ENCODE data around the gene WWOX. TPM values are rescaled to one million over a fixed set of nuclear protein-coding genes. Genes with fewer than 3 reads are reported as not detected.

WWOX gene
- total and polyA plus RNA-seq, 2 of the 13 experiments (the other 11 are each of a cell fraction or from before 2014, with no cell fraction given), result 9.1 to 37.4 TPM

DNA sequence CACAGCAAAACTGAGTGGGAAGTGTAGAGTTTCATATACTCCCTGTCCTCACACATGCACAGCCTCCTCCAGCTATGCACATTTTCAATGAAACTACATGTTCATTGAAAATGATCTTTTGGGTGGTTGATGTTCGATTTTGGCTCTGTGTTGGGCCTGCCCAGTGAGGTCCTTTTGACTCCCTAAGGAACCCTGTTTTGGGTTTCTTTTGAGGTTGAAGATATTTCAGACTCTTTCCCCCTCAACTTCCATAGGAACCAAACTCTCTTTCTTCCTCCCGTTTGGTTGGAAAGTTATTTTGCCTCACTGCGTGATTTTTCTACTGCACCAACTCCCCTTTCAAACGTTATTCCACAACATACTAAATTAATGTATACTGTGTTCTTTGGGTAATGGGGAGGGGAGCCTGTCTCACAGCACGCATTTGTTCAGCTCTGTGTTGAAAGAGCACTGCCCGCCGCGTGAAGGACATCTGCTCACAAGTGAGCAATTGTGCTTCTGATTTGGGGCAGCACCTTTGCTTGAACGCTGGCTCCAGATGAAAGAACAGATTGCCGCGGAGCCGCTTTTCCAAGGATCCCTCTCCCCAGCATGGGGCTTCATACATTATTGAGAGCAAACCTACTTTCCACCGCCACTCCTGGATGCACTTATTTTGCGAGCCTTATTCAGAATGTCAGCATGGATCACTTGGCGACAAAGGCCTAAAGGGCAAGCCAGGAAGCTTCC, 385.9 kb downstream of the WWOX start (continued):
- TF ChIP-seq RAD51 (IDR thresholded peaks at IDR 0.05; ENCODE audit: borderline replicate concordance), result no peak
- TF ChIP-seq, protein P1, sequence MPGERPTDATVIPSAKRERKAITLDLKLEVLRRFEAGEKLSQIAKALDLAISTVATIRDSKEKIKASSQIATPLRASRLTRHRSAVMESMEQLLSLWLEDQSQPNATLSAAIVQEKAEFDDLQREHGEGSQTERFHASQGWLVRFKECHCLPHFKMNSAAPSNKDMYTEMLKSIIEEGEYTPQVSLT (CRISPR knock-in tag; IDR thresholded peaks at IDR 0.05; ENCODE audit: borderline replicate concordance, low read depth), result no peak
- TF ChIP-seq ZFP62 (CRISPR knock-in tag; IDR thresholded peaks at IDR 0.05), result no peak
- peak; percentile 59; the same call in 1 of the 2 replicates for TF ChIP-seq ZNF556 (CRISPR knock-in tag; IDR thresholded peaks at IDR 0.05; ENCODE audit: borderline replicate concordance)
- TF ChIP-seq MYC (CRISPR knock-in tag; IDR thresholded peaks at IDR 0.05; ENCODE audit: borderline replicate concordance), result peak; percentile 83
- TF ChIP-seq ZBTB1 (CRISPR knock-in tag; IDR thresholded peaks at IDR 0.05; ENCODE audit: borderline replicate concordance), result no peak
- TF ChIP-seq NR2F1 (CRISPR knock-in tag; IDR thresholded peaks at IDR 0.05), result peak in 1 of 2 experiments; percentile 80; a peak in 3 of 4 replicates
- TF ChIP-seq ZNF253 (CRISPR knock-in tag; IDR thresholded peaks at IDR 0.05; ENCODE audit: borderline replicate concordance), result no peak
- no peak; the same call in 1 of the 2 replicates for TF ChIP-seq PHF20 (CRISPR knock-in tag; IDR thresholded peaks at IDR 0.05)
- TF ChIP-seq MIXL1 (CRISPR knock-in tag; IDR thresholded peaks at IDR 0.05), result peak; percentile 94
- no peak for TF ChIP-seq U2AF2 (IDR thresholded peaks at IDR 0.05; ENCODE audit: low read depth, low read length)
- TF ChIP-seq, protein P2, sequence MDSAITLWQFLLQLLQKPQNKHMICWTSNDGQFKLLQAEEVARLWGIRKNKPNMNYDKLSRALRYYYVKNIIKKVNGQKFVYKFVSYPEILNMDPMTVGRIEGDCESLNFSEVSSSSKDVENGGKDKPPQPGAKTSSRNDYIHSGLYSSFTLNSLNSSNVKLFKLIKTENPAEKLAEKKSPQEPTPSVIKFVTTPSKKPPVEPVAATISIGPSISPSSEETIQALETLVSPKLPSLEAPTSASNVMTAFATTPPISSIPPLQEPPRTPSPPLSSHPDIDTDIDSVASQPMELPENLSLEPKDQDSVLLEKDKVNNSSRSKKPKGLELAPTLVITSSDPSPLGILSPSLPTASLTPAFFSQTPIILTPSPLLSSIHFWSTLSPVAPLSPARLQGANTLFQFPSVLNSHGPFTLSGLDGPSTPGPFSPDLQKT (CRISPR knock-in tag; IDR thresholded peaks at IDR 0.05; ENCODE audit: borderline replicate concordance), result no peak
- TF ChIP-seq, protein P3, sequence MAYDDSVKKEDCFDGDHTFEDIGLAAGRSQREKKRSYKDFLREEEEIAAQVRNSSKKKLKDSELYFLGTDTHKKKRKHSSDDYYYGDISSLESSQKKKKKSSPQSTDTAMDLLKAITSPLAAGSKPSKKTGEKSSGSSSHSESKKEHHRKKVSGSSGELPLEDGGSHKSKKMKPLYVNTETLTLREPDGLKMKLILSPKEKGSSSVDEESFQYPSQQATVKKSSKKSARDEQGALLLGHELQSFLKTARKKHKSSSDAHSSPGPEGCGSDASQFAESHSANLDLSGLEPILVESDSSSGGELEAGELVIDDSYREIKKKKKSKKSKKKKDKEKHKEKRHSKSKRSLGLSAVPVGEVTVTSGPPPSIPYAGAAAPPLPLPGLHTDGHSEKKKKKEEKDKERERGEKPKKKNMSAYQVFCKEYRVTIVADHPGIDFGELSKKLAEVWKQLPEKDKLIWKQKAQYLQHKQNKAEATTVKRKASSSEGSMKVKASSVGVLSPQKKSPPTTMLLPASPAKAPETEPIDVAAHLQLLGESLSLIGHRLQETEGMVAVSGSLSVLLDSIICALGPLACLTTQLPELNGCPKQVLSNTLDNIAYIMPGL (CRISPR knock-in tag; IDR thresholded peaks at IDR 0.05; ENCODE audit: borderline replicate concordance in 1 of 2, low read depth in 1 of 2), result peak; percentile 48 to 66; a peak in 2 of 4 replicates
- no peak for TF ChIP-seq MTA3 (CRISPR knock-in tag; IDR thresholded peaks at IDR 0.05)
- TF ChIP-seq CEBPB (IDR thresholded peaks at IDR 0.05; ENCODE audit: borderline replicate concordance, low read depth, low read length), result peak; percentile 83; the same call in 1 of the 2 replicates
- peak; percentile 85 for TF ChIP-seq CCDC6 (CRISPR knock-in tag; IDR thresholded peaks at IDR 0.05)
- TF ChIP-seq ZNF34 (CRISPR knock-in tag; IDR thresholded peaks at IDR 0.05; ENCODE audit: borderline replicate concordance), result peak; percentile 40; the same call in 1 of the 2 replicates
- no peak for TF ChIP-seq ZNF841 (CRISPR knock-in tag; IDR thresholded peaks at IDR 0.05; ENCODE audit: borderline replicate concordance)
- TF ChIP-seq, protein P4, sequence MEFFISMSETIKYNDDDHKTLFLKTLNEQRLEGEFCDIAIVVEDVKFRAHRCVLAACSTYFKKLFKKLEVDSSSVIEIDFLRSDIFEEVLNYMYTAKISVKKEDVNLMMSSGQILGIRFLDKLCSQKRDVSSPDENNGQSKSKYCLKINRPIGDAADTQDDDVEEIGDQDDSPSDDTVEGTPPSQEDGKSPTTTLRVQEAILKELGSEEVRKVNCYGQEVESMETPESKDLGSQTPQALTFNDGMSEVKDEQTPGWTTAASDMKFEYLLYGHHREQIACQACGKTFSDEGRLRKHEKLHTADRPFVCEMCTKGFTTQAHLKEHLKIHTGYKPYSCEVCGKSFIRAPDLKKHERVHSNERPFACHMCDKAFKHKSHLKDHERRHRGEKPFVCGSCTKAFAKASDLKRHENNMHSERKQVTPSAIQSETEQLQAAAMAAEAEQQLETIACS (CRISPR knock-in tag; IDR thresholded peaks at IDR 0.05), result no peak
- no peak for TF ChIP-seq NRL (CRISPR knock-in tag; IDR thresholded peaks at IDR 0.05; ENCODE audit: borderline replicate concordance)
- TF ChIP-seq ZFP82 (CRISPR knock-in tag; IDR thresholded peaks at IDR 0.05; ENCODE audit: borderline replicate concordance), result no peak
- TF ChIP-seq ZNF879 (CRISPR knock-in tag; IDR thresholded peaks at IDR 0.05), result peak; percentile 80; the same call in 1 of the 2 replicates
- TF ChIP-seq, protein P5, sequence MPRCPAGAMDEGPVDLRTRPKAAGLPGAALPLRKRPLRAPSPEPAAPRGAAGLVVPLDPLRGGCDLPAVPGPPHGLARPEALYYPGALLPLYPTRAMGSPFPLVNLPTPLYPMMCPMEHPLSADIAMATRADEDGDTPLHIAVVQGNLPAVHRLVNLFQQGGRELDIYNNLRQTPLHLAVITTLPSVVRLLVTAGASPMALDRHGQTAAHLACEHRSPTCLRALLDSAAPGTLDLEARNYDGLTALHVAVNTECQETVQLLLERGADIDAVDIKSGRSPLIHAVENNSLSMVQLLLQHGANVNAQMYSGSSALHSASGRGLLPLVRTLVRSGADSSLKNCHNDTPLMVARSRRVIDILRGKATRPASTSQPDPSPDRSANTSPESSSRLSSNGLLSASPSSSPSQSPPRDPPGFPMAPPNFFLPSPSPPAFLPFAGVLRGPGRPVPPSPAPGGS (CRISPR knock-in tag; IDR thresholded peaks at IDR 0.05), result peak; percentile 89
- TF ChIP-seq ZSCAN29 (CRISPR knock-in tag; conservative IDR thresholded peaks at IDR 0.05), result no peak
